GM13977 (cell line): ENCODE data around the gene COX5A.

ENCODE experiments used
- DNase-seq: peaks from one replicate; pipeline ENCODE4 v3.0.0; 2012; ENCODE audit warnings: low spot score
- in situ Hi-C: fragments of 300-500 bp; cut with MboI; formaldehyde crosslinking; loops from one replicate; pipeline ENCODE4 v1.12.0; 2022; ENCODE audit warnings: low sequenced_read_pairs, low pct_unique_long_range_greater_than_20kb, mixed read lengths, inconsistent platforms; ENCODE audit not compliant: unreplicated experiment
- TF ChIP-seq, protein P1 (sequence below): IDR thresholded peaks from 2 replicates; pipeline ENCODE4 v1.5.1; 2012; ENCODE audit warnings: mild to moderate bottlenecking, control low read depth; ENCODE audit not compliant: insufficient read depth; ENCODE audit errors: extremely low read depth, missing control alignments

COX5A gene

GRCh38 chr15:74893627-74894026 lies 44.2 kb downstream of the COX5A start:
- in situ Hi-C loops, result no loop called here
- DNase-seq, result no peak

DNA sequence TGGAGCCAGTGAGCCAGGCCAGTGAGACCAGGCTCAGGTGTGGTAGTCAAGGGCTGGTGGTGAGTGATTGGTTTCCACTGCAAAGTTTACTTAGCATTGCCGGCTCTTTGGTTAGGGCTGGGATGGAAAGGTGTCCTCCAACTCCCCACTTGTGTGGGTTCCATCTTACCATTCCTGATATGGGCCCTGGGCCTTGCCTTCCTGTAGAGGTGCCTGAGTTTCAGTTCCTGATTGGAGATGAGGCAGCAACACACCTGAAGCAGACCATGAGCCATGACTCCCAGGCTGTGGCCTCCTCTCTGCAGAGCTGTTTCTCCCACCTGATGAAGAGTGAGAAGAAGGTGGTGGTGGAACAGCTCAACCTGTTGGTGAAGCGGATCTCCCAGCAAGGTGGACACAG lies 44.9 kb downstream of the COX5A start:
- TF ChIP-seq, protein P1, sequence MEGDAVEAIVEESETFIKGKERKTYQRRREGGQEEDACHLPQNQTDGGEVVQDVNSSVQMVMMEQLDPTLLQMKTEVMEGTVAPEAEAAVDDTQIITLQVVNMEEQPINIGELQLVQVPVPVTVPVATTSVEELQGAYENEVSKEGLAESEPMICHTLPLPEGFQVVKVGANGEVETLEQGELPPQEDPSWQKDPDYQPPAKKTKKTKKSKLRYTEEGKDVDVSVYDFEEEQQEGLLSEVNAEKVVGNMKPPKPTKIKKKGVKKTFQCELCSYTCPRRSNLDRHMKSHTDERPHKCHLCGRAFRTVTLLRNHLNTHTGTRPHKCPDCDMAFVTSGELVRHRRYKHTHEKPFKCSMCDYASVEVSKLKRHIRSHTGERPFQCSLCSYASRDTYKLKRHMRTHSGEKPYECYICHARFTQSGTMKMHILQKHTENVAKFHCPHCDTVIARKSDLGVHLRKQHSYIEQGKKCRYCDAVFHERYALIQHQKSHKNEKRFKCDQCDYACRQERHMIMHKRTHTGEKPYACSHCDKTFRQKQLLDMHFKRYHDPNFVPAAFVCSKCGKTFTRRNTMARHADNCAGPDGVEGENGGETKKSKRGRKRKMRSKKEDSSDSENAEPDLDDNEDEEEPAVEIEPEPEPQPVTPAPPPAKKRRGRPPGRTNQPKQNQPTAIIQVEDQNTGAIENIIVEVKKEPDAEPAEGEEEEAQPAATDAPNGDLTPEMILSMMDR, result no peak
- DNase-seq, result no peak
- in situ Hi-C loops, result no loop called here

More at GRCh38 chr15:74893627-74894026, 44.2 kb downstream of the COX5A start:
- TF ChIP-seq, protein P1, result no peak

GRCh38 chr15:74892313-74892712 lies 45.6 kb downstream of the COX5A start:
- DNase-seq, result no peak
- TF ChIP-seq, protein P1, result no peak
- in situ Hi-C loops, result no loop called here

DNA sequence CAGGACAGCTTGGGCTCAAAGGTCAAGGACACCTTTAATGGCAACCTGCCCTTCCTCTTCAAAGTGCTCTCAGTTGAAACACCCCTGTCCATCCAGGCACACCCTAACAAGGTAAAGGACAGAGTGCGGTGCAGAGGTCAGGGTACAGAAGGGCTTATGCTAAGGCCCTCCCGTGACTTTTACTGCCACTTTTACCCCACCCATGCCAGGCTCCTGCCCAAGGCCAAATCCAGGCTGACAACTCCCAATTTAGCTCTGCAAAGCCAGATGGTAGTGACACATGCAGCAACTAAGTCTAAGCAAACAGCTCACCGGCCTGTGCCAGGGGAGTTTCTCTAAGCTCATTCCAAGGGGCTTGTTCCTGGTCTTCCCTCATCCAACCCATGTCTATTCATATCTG lies 46.4 kb downstream of the COX5A start:
- TF ChIP-seq, protein P1, result no peak
- DNase-seq, result no peak

GRCh38 chr15:74890665-74890960 lies 47.3 kb downstream of the COX5A start:
- TF ChIP-seq, protein P1, result no peak
- in situ Hi-C loops, result no loop called here
- DNase-seq, result no peak

More for the DNA sequence above, 46.4 kb downstream of the COX5A start:
- in situ Hi-C loops, result no loop called here

DNA sequence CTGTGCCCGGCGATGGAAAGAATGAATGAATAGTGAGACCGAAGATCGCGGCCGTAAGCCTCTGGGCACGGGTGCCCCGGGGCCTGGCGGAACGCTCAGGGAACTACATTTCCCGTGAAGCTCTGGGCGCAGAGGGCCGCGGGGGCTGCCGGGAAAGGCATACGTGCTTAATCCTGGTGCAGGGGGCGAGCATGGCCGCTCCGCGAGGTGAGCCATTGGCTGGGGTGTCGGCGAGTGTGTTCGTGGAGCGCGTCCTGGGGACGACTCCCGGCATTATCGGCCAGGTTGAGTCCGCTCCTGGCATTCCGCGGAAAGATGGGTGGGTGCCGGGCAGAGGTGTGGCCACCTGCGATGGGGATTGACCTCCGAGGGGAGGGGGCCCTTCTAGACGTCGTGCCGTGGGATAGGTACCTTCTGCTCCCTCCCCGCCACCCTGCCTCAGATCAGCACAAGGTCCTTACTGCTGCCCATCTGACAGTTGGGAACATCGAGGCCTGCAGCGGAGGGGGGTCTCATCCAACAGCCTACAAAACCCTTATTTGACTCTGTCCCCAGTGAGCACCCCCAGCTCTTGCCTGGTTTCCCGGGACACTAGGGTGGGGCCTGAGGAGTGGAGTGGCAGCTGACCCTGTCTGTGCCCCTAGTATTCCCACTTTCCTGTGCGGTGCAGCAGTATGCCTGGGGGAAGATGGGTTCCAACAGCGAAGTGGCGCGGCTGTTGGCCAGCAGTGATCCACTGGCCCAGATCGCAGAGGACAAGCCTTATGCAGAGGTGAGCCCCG lies 47.8 kb downstream of the COX5A start, which contains the start of gene MPI:
MPI (plus strand) TSS at position 160 of the 782 bp plus-strand sequence; CDS start at position 192, 32 bp downstream.
- peak; percentile 96 for DNase-seq
- TF ChIP-seq, protein P1, result no peak
- in situ Hi-C loops, result no loop called here
